SJSA1 (cell line): ENCODE results near the gene HOMER1. TPM values are rescaled to one million over a fixed set of nuclear protein-coding genes. Genes with fewer than 3 reads are reported as not detected.
"Not testable (repeated sequence)": the region's sequence is repeated elsewhere in the genome, so short reads cannot be mapped to it uniquely, and the experiment has no call there.

Experiments
- DNase-seq, 2 experiments: peaks; one replicate each; pipeline ENCODE4 v3.0.0-alpha.2; 2015 to 2020; ENCODE audit warnings: low spot score in 2 of 2, low read depth in 1 of 2
- H3K27ac ChIP-seq: fragments of 250-450 bp; sonication (Bioruptor Pico); 2 replicates; pipeline ENCODE4 v1.5.1; 2020; ENCODE audit warnings: mild to moderate bottlenecking, moderate library complexity
- H3K27me3 ChIP-seq: fragments of 250-450 bp; sonication (Bioruptor Pico); replicated peaks from 2 replicates; pipeline ENCODE4 v1.5.1; 2020; ENCODE audit warnings: mild to moderate bottlenecking, moderate library complexity
- H3K36me3 ChIP-seq: fragments of 250-450 bp; sonication (Bioruptor Pico); 2 replicates; pipeline ENCODE4 v1.5.1; 2020; ENCODE audit warnings: mild to moderate bottlenecking
- H3K4me1 ChIP-seq: fragments of 250-450 bp; sonication (Bioruptor Pico); replicated peaks from 2 replicates; pipeline ENCODE4 v1.6.1; 2021; ENCODE audit warnings: mild to moderate bottlenecking
- H3K4me3 ChIP-seq: fragments of 250-450 bp; sonication (Bioruptor Pico); 2 replicates; pipeline ENCODE4 v1.5.1; 2020; ENCODE audit warnings: mild to moderate bottlenecking
- H3K9me3 ChIP-seq: fragments of 250-450 bp; sonication (Bioruptor Pico); replicated peaks from 2 replicates; pipeline ENCODE4 v1.5.1; 2020; ENCODE audit warnings: mild to moderate bottlenecking
- total RNA-seq: library from RNA; depleted of rRNA; stranded (reverse); fragments of >200 nt; shearing (Covaris generic); gene quantifications from 2 replicates; pipeline ENCODE4 v1.2.3, GENCODE V29; 2014

HOMER1 gene
- total RNA-seq, 1 experiment from 2014 or later, result 10.7 TPM

DNA sequence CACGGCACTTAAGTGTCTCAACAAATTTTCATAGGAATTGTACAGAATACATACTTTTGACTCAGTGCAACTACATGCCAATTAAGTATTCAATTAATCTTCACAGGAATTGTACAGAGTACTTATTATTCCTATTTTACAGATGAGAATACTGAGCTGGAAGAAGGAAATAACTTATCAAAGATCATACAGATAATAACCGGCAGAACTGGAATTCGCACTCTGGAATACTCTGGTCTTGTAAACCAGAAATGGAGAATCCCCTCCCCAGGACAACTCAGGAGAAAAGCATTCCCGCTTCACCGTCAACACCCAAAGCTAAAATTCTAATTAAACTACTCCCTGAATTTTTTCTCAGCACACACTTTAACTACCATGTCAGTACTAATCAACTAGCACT is 112.7 kb downstream of the HOMER1 start:
- Histone ChIP-seq H3K4me1 (no peaks in the 10 kb centered on the region), H3K27ac (no peak overlapping the region), H3K27me3 (no peaks in the 10 kb centered on the region), H3K4me3 (no peak overlapping the region), H3K9me3 (no peaks in the 10 kb centered on the region), H3K36me3 (no peaks in the 10 kb centered on the region)
- DNase-seq, result no peak

DNA sequence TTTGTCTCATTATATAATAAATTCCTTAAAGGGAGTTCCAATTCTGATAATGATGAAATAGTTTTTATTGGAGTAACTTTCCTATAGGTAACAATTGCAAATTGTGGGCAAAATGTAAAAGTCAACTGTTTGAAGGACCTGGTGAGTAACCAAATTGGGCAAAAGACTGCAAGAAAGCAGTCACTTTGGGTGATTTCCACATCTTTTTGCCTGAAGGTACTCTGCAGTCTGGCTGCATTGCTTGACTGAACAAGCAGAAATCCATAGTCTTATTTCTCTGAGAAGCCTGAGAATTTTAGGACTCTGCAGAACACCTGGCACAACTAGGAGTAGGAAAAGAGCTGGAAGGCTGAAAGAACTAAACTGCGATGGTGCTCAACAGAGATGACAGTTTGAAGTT is 114.9 kb downstream of the HOMER1 start:
- H3K4me1 ChIP-seq, result no peaks in the 10 kb centered on the region
- H3K27me3 ChIP-seq, result no peaks in the 10 kb centered on the region
- no peaks in the 10 kb centered on the region for H3K36me3 ChIP-seq
- H3K4me3 ChIP-seq, result no peak overlapping the region
- no peak for DNase-seq
- H3K27ac ChIP-seq, result no peak overlapping the region
- no peaks in the 10 kb centered on the region for H3K9me3 ChIP-seq

DNA sequence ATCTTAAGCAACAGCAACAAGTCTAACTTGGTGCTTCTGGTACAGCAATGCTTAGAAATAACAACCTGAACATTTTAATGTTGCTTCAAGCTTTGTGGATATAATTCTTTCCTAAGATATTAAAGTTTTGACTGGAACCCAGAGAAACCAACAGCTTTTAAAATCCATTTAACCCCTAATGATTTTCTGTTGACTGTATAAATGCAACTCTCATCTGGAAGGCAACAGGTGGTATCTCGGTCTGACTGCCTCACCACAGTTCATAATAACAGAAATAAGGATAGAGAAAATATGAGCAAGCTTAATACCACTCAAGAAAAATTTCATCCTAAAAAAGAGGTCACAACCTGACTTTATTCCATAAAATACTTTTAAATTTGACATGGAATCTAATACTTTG is 116.9 kb downstream of the HOMER1 start:
- DNase-seq, result no peak
- H3K27me3 ChIP-seq, result no peaks in the 10 kb centered on the region
- H3K4me3 ChIP-seq, result no peak overlapping the region
- H3K36me3 ChIP-seq, result no peaks in the 10 kb centered on the region
- H3K4me1 ChIP-seq, result no peaks in the 10 kb centered on the region
- no peaks in the 10 kb centered on the region for H3K9me3 ChIP-seq
- no peak overlapping the region for H3K27ac ChIP-seq

DNA sequence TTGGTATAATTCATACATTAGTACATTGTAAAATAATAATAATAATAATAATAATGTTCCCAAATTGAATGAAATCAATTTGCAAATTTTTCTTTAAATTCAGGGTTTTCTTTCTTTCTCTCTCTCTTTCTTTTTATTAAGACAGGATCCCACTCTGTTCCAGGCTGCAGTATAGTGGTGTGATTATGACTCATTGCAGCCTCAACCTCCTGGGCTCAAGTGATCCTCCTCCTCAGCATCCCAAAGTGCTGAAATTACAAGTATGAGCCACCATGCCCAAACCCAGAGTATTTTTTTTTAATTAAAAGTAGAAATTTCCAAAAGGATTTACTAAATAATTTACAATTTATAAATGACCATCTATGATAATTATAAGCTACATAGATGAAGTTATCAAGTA is 117.7 kb downstream of the HOMER1 start:
- Histone ChIP-seq H3K27ac (no peak overlapping the region), H3K27me3 (no peaks in the 10 kb centered on the region), H3K9me3 (no peaks in the 10 kb centered on the region), H3K4me3 (no peak overlapping the region), H3K4me1 (no peaks in the 10 kb centered on the region), H3K36me3 (no peaks in the 10 kb centered on the region)
- DNase-seq, result no peak

DNA sequence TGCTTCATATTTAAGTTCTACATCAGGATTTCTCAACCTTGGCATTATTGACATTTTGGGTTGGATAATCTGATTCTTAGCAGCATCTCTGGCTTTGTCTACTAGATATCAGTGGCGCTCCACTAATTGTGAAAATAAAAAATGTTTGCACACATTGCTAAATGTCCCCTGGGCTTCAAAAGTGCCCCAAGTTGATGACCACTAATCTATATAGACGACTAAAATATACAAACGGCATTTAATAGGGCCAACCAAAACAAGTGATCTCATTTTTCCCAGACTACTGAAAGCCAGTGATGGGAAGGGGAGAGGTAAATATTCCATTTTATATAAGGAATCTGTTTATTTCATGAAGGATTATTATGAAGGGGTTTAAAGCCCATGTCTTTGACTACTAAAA is 118.6 kb downstream of the HOMER1 start:
- H3K9me3 ChIP-seq, result no peaks in the 10 kb centered on the region
- H3K27me3 ChIP-seq, result no peaks in the 10 kb centered on the region
- DNase-seq, result no peak
- no peaks in the 10 kb centered on the region for H3K36me3 ChIP-seq
- H3K4me1 ChIP-seq, result no peaks in the 10 kb centered on the region
- H3K27ac ChIP-seq, result no peak overlapping the region
- no peak overlapping the region for H3K4me3 ChIP-seq

DNA sequence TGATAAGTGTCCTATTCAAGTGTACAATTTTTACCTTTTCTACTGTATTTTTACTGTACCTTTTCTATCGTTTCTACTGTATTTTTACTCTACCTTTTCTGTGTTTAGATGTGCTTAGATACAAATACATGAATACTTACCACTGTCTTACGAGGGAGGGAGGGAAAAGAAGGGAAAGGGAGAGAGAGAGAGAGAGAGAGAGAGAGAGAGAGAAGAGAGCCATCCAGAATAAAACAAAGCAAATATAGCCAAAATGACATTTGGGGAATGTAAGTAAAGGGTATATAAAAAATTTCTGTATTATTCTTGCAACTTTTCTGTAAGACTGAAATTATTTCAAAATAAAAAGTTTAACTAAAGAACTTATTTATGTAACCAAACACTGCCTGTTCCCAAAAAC is 121.2 kb downstream of the HOMER1 start:
- DNase-seq, result no peak
- no peaks in the 10 kb centered on the region for H3K4me1 ChIP-seq
- no peaks in the 10 kb centered on the region for H3K36me3 ChIP-seq
- no peak overlapping the region for H3K4me3 ChIP-seq
- H3K9me3 ChIP-seq, result no peaks in the 10 kb centered on the region
- no peak overlapping the region for H3K27ac ChIP-seq
- no peaks in the 10 kb centered on the region for H3K27me3 ChIP-seq

DNA sequence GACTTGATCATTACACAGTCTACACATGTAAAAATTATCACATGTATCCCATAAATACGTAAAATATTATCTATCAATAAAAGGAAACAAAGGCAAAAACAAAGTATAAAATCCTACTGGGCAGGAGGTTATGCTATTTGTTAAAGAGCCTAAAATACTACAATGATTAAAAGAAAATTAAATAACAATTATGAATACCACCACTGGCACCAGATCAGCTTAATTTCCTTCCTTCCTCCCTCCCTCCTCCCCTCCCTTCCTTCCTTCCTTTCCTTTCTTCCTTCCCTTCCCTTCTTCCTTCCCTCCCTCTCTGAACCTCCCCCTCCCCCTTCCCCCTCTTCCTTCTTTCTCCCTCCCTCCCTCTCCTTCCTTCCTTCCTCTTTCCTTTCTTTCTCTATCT is 127.3 kb downstream of the HOMER1 start:
- Histone ChIP-seq H3K36me3 (no peaks in the 10 kb centered on the region), H3K27me3 (no peaks in the 10 kb centered on the region), H3K27ac (no peak overlapping the region), H3K9me3 (no peaks in the 10 kb centered on the region; the same call in 1 of the 2 replicates), H3K4me1 (no peaks in the 10 kb centered on the region), H3K4me3 (no peak overlapping the region)
- DNase-seq, result no peak

DNA sequence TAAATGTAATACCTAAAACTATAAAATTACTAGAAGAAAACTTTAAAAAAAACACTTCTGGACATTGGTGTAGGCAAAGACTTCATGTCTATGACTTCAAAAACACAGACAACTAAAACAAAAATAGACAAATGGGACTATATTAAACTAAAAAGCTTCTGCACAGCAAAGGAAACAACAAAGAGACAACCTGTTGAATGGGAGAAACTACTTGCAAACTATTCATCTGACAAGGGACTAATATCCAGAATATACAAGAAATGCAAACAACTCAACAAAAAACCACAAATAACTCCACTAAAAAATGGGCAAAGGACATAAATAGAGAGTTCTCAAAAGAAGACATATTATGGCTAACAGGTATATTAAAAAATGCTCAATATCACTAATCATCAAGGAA is 128.8 kb downstream of the HOMER1 start:
- H3K36me3 ChIP-seq, H3K4me3 ChIP-seq, H3K4me1 ChIP-seq, H3K9me3 ChIP-seq, H3K27me3 ChIP-seq, H3K27ac ChIP-seq, DNase-seq: not testable (repeated sequence)

DNA sequence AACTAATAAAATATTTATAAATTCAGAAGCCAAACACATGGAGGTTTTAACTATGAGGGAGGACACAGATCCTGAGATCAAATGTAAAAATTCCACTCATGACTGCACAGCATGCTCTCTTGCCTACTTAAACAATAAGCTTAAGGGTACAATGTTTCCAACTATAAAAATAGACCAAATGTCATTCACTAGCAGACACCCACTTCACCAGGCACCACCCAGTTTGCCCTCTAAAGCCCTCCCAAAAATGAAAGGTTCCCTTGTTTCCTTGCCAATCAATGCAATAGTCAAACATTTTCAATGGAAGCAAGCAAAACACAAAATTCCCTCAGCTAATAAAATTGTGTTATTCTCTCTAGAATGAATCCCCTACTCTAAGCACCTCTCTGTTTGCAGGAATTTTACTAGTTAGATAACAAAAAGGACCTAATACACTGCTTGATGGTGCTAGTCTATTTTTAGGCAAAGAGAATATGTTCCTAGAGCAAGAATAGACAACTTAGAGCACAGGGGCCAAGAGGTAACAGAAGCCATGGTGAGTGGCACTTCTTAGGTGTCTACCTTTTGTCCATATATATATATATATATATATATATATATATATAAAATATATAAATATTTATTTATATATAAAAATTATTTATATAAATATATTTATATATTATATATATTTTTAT is 135.3 kb downstream of the HOMER1 start:
- Histone ChIP-seq H3K27ac (no peak overlapping the region), H3K27me3 (no peaks in the 10 kb centered on the region), H3K4me1 (no peaks in the 10 kb centered on the region), H3K9me3 (no peaks in the 10 kb centered on the region; the same call in 1 of the 2 replicates), H3K4me3 (no peak overlapping the region), H3K36me3 (no peaks in the 10 kb centered on the region)
- DNase-seq, result no peak

DNA sequence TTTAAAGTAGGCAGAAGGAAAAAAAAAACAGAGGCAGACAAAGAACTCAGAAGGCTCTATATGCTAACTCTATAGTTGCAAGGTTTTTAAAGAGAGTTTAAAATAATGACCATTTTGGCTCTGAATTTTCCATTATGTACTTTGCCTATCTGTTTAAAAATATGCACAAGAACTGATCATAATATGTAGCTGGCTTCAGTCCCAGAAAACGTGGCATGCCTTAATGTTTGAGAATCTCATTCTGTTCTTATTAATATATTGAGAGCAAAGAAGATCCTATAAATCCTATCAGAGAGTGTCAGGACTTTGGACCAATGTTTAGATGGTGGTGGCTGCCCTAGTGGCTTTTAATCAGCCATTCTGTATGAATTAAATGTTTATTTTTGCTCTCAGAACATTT is 156.5 kb downstream of the HOMER1 start:
- Histone ChIP-seq H3K4me1 (no peaks in the 10 kb centered on the region), H3K36me3 (no peaks in the 10 kb centered on the region), H3K9me3 (no peaks in the 10 kb centered on the region), H3K27ac (no peak overlapping the region), H3K4me3 (no peak overlapping the region), H3K27me3 (no peaks in the 10 kb centered on the region)
- DNase-seq, result no peak

DNA sequence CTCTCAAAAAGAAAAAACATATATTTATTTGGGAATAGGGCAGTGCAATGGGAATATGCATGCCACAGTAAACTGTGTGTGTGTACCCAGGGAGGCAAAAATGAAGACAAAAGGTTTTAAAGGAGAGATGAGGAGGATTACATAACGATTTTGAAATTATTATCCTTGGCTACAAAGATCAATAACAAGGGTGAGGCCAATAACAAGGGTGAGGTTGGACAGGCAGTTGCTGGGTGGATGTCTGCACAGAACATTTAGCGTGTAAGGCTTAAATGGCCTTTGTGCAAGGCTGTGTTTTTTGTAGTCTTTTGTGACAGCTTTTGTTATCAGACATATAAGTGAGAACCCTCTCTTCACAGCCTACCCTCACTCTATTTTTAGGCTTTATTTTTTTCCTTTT is 164.1 kb downstream of the HOMER1 start:
- Histone ChIP-seq H3K27ac (no peak overlapping the region), H3K36me3 (no peaks in the 10 kb centered on the region), H3K4me3 (no peak overlapping the region), H3K9me3 (no peaks in the 10 kb centered on the region), H3K27me3 (no peaks in the 10 kb centered on the region), H3K4me1 (peaks cover 10% of the 10 kb centered on the region)
- no peak for DNase-seq

DNA sequence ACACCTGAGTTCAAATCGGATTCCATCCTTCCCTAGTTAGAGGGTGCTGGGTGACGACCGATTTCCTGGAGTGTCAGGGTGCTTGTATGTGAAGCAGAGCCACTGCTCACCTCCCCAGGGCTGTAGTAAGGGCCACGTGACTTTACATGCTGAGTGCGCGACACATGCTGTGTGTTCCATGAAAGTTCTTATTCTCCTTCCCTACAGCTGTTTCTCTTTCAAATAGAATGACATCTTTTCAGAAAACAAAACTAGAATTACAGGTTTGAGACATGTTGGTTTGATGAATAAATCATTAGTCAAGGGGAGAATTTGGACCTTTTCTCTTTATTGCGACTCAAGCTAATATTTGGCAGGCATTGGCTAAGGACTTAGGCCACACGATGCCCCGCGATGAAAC is 164.9 kb downstream of the HOMER1 start:
- Histone ChIP-seq H3K36me3 (no peaks in the 10 kb centered on the region), H3K27me3 (no peaks in the 10 kb centered on the region), H3K4me1 (peaks cover 10% of the 10 kb centered on the region), H3K4me3 (no peak overlapping the region), H3K9me3 (no peaks in the 10 kb centered on the region), H3K27ac (no peak overlapping the region)
- DNase-seq, result no peak

DNA sequence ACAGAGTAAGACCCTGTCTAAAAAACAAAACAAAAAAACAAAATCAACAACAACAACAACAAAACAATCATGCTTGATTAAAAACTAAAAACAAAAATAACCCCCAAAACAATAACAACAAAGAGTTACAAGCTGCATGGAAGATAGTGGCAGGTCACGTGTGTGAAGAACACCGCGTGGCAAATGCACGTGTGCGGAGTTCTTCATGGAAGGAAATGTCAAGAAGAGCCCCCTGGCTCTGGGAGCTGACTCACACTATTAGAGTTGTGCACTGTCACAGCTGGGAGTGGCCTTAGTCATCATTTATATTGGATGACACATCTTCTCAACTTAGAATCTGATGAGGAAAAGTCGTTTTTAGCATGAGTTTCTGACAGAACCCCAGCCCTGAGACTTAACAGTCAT is 167.5 kb downstream of the HOMER1 start:
- no peaks in the 10 kb centered on the region for H3K36me3 ChIP-seq
- H3K4me1 ChIP-seq, result peaks cover 10% of the 10 kb centered on the region
- no peaks in the 10 kb centered on the region for H3K9me3 ChIP-seq
- peak; percentile 51 to 61 for DNase-seq
- no peak overlapping the region for H3K4me3 ChIP-seq
- peak overlapping the region; percentile 49 for H3K27ac ChIP-seq
- no peaks in the 10 kb centered on the region for H3K27me3 ChIP-seq

DNA sequence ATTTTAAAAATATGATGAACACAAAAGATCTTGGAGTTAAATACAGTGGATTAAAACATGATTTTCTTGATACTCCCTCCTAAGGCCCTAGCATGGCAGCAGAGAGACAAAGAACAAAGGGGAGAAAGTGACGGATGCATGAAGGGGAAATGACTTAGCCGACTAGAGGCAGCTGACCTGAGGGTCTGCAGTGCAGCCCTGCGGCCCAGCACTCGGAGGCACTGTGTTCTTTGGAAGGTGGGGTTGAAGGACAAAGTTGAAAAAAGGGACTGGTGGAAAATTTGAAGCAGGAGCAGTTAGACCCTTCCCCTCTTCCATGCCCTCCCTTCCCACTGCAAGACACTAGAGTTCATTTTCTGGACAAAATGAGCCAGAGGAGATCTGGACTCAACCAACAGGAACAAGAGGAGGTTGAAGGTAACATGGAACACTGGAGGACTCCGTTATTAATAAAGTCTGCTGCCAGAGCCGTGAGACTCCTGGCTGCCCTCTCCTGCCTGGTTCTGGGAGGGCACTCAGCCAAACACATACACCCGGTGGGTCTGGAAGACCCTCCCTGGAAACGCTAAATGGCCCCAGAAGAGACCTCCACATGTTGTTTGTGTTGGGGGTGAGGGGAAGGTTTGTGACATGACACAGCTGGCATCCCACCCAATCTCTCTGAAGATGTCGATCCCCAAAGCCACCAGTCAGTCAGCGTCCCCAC is 179.9 kb downstream of the HOMER1 start:
- Histone ChIP-seq H3K9me3 (no peaks in the 10 kb centered on the region), H3K4me3 (no peak overlapping the region), H3K27ac (no peak overlapping the region), H3K27me3 (no peaks in the 10 kb centered on the region), H3K4me1 (no peaks in the 10 kb centered on the region), H3K36me3 (no peaks in the 10 kb centered on the region)
- no peak for DNase-seq

DNA sequence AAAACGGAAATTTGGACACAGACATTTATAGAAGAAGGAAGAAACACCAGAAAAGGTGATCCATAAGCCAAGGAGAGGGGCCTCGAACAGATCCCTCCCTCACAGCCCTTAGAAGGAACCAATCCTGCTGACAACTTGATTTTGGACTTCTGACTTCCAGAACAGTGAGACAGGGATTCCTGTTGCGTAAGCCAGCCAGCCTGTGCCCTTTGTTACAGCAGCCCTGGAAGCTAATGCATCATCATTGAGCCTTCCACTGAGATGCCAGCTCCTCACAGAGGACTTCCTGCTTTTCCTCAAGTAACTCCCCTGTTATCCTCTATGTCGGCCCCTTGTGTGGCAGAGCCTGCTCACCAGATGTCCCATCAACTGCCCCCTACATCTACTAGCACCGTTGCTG is 183.9 kb downstream of the HOMER1 start:
- no peak for DNase-seq
- H3K4me1 ChIP-seq, result no peaks in the 10 kb centered on the region
- no peak overlapping the region for H3K27ac ChIP-seq
- no peak overlapping the region for H3K4me3 ChIP-seq
- no peaks in the 10 kb centered on the region for H3K27me3 ChIP-seq
- H3K9me3 ChIP-seq, result no peaks in the 10 kb centered on the region
- H3K36me3 ChIP-seq, result no peaks in the 10 kb centered on the region
